T-cell (primary cell): ENCODE results near the gene ADRB2. TPM values are rescaled to one million over a fixed set of nuclear protein-coding genes. Genes with fewer than 3 reads are reported as not detected.

Experiments used
- ATAC-seq, 4 experiments: fragments of 200-7000 bp in 3 of 4; fragments of 150-1000 bp in 1 of 4; cut with Tn5 transposase; replicated peaks in 1 of 4; 1 replicate in 3 of 4; 2 replicates in 1 of 4; pipeline ENCODE4 v1.10.0; 2021; ENCODE audit warnings: moderate library complexity in 3 of 4, mild to moderate bottlenecking in 2 of 4, moderate number of reproducible peaks in 1 of 4
- CTCF ChIA-PET, 2 donors: fragments of 300-600 bp; sonication (Branson Sonifier 250); formaldehyde crosslinking; loops; one replicate each; lab custom pipeline; 2022; ENCODE audit warnings: antibody characterized with exemption in 2 of 2; lab: Charles Lee
- POLR2A ChIA-PET, 2 donors: fragments of 300-600 bp; sonication (Branson Sonifier 250); formaldehyde crosslinking; loops; one replicate each; lab custom pipeline; 2022; ENCODE audit warnings: antibody characterized with exemption in 2 of 2; lab: Charles Lee
- DNase-seq, 35 experiments: peaks; one replicate each; pipeline versions ENCODE4 v3.0.0 to v3.0.0-alpha.2; 2013 to 2023
- H3K27ac ChIP-seq: one replicate; pipeline ENCODE4 v1.5.1; 2013; ENCODE audit warnings: low read length
- H3K27me3 ChIP-seq, 2 experiments: replicated peaks in 1 of 2; 1 replicate in 1 of 2; 2 replicates in 1 of 2; pipeline versions ENCODE4 v1.6.1 to v1.7.0; 2013; ENCODE audit warnings: low read length in 1 of 2, mixed read lengths in 1 of 2; ENCODE audit not compliant: control insufficient read depth in 2 of 2, insufficient read depth in 2 of 2; ENCODE audit errors: extremely low read depth in 1 of 2
- H3K36me3 ChIP-seq, 2 donors: 1 replicate in 1 of 2; 2 replicates in 1 of 2; pipeline versions ENCODE4 v1.6.1 to v1.7.0; 2013; ENCODE audit warnings: low read length in 1 of 2; ENCODE audit not compliant: control insufficient read depth in 2 of 2, insufficient read depth in 1 of 2; ENCODE audit errors: extremely low read depth in 1 of 2
- H3K4me1 ChIP-seq, 2 experiments: 1 replicate in 1 of 2; 2 replicates in 1 of 2; pipeline versions ENCODE4 v1.6.1 to v1.7.0; 2013; ENCODE audit warnings: low read length in 2 of 2, mixed read lengths in 1 of 2; ENCODE audit not compliant: insufficient read depth in 2 of 2, control insufficient read depth in 1 of 2; ENCODE audit errors: extremely low read depth in 1 of 2
- H3K4me3 ChIP-seq, 2 donors: 1 replicate in 1 of 2; 2 replicates in 1 of 2; pipeline versions ENCODE4 v1.5.1 to v1.7.0; 2013; ENCODE audit warnings: mild to moderate bottlenecking in 2 of 2, low read length in 1 of 2, moderate library complexity in 1 of 2; ENCODE audit not compliant: control insufficient read depth in 1 of 2; ENCODE audit errors: extremely low read depth in 1 of 2
- H3K9me3 ChIP-seq: 2 replicates; pipeline ENCODE4 v1.7.0; 2013
- H3K27ac Mint-ChIP-seq, 2 donors: one replicate each; pipeline ENCODE4 v1.8.0; 2020 to 2021; ENCODE audit warnings: mild to moderate bottlenecking in 2 of 2, mixed read lengths in 2 of 2
- H3K27me3 Mint-ChIP-seq, 2 donors: one replicate each; pipeline ENCODE4 v1.8.0; 2021 to 2022; ENCODE audit warnings: mixed read lengths in 2 of 2
- H3K36me3 Mint-ChIP-seq: one replicate; pipeline ENCODE4 v1.8.0; 2021; ENCODE audit warnings: mixed read lengths
- H3K4me1 Mint-ChIP-seq, 3 donors: one replicate each; pipeline ENCODE4 v1.8.0; 2020 to 2022; ENCODE audit warnings: mixed read lengths in 3 of 3, mild to moderate bottlenecking in 1 of 3
- H3K4me3 Mint-ChIP-seq, 3 donors: one replicate each; pipeline ENCODE4 v1.8.0; 2020 to 2022; ENCODE audit warnings: mild to moderate bottlenecking in 3 of 3, mixed read lengths in 3 of 3, moderate library complexity in 3 of 3
- H3K9me3 Mint-ChIP-seq, 3 donors: one replicate each; pipeline ENCODE4 v1.8.0; 2020 to 2022; ENCODE audit warnings: mixed read lengths in 3 of 3
- WGBS: methylation state at CpG from one replicate; pipeline ENCODE4 v1.1.5; 2013; ENCODE audit warnings: missing lambda C conversion rate; ENCODE audit not compliant: insufficient coverage; 5-methylcytosine and 5-hydroxymethylcytosine counted together
- total RNA-seq, 35 experiments: library from RNA in 6 of 35; stranded (reverse) in 6 of 35; fragments of 120-200 nt in 1 of 35; gene quantifications; one replicate each; pipeline versions ENCODE4 v1.2.1 to v1.2.4 and lab custom pipeline; 2013 to 2026

The ADRB2 gene
- total RNA-seq, 5 donors from 2014 or later (not counting 1 experiment from before 2014, with no cell fraction given) = 2.3 to 11.3 (median 7.2) TPM

DNA sequence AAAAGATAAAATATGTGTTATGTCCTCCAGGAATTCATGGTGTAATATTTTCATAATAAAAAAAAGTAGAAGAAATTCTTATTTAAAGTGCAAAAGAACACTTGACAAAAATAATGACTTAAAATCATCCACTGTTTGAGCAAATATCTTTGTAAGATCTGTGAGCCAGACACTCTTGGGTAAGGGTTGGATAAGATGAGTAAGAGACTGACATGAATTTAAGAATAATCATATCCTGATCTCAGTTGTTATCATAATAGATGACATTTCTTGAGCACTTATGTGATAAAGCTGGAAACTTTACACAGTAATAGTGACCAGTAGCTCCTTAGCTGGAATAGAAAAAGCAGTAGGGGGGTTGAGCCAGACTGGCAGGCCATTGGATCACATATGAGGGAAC lies 40.0 kb upstream of the ADRB2 start:
- no peaks in the 10 kb centered on the region for H3K36me3 Mint-ChIP-seq
- no peak overlapping the region for H3K4me3 Mint-ChIP-seq
- Histone ChIP-seq H3K4me1 (no peaks in the 10 kb centered on the region), H3K36me3 (no peaks in the 10 kb centered on the region), H3K27ac (no peak overlapping the region), H3K27me3 (peaks cover 0 to 2% of the 10 kb centered on the region in 2 experiments), H3K4me3 (no peak overlapping the region), H3K9me3 (no peaks in the 10 kb centered on the region)
- DNase-seq (no peak), ATAC-seq (no peak)
- no peak overlapping the region for H3K27ac Mint-ChIP-seq
- POLR2A ChIA-PET = no interaction called here
- H3K4me1 Mint-ChIP-seq = no peaks in the 10 kb centered on the region
- peaks cover 12 to 19% of the 10 kb centered on the region in 2 donors for H3K27me3 Mint-ChIP-seq
- CTCF ChIA-PET = no interaction called here
- H3K9me3 Mint-ChIP-seq = no peaks in the 10 kb centered on the region

DNA sequence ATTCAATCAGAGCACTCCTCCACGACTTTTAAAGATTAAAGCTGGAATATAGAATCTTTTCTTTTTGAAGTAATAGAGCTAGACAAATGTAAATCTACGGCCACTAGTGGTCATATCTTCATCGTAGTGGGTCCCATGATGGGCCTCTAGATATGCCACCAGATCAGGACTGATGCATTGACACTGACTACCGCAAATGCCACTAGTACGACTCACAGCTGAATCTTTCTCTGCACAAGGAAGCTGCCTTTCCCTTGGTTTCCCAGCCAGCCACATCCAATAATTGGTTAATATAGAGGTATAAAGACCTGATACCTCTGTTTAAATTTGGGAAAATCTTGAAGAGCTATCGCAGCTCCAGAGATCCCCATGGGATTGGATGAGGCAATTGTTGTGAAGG lies 37.8 kb upstream of the ADRB2 start:
- Histone ChIP-seq H3K27ac (no peak overlapping the region), H3K4me1 (no peaks in the 10 kb centered on the region), H3K4me3 (no peak overlapping the region), H3K27me3 (no peaks in the 10 kb centered on the region), H3K36me3 (no peaks in the 10 kb centered on the region), H3K9me3 (no peaks in the 10 kb centered on the region)
- Mint-ChIP-seq H3K36me3 (no peaks in the 10 kb centered on the region), H3K27ac (no peak overlapping the region), H3K4me1 (no peaks in the 10 kb centered on the region), H3K9me3 (no peaks in the 10 kb centered on the region), H3K27me3 (peaks cover 9 to 12% of the 10 kb centered on the region in 2 donors), H3K4me3 (no peak overlapping the region)
- no peak for DNase-seq
- WGBS = 83% methylated on average over 2 of the region's 6 CpGs
- POLR2A ChIA-PET = no interaction called here
- ATAC-seq = no peak
- CTCF ChIA-PET = interaction anchor here (0.6 to 1.3 kb wide), 2 partner anchors 57 to 599 kb away, joined by 3 to 5 read pairs; no protein-coding TSS in a partner anchor

DNA sequence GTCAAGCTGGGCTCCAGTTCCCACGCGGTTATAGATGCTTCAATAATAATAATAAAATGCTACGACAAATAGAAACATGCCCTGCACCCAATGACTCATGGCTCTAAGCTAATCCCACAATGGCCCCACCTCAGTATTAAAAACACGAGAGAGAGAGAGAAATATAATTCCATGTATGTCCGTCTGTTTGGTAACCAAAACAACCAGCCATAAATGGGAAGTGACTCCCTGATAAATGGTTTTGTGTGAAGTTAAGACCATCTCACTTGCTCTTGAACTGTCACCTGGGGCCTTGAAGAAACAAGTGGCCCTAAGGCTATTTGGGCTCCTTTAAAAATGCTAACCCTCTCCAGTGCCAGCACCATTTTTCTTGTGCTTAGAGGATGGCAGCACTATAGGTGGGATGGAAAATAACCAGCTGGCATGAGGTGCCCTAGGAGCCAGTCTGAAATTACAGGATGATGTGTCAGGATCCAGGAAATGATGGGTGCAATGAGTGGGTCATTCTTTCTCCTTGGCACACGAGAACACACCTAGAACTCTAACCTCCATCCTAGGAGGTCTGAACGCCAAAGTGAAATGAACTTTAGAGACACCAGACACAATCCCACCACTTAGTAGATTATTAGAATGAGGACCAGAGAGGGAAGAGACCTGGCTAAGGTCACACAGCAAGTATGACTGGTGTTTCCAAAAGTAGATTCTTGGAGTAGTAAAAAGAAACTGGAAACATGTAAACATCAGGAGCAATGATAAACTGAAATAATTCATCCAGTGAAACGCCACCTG lies 35.7 kb upstream of the ADRB2 start:
- H3K36me3 Mint-ChIP-seq = no peaks in the 10 kb centered on the region
- Histone ChIP-seq H3K27me3 (no peaks in the 10 kb centered on the region), H3K4me1 (no peaks in the 10 kb centered on the region), H3K4me3 (no peak overlapping the region), H3K27ac (no peak overlapping the region), H3K36me3 (no peaks in the 10 kb centered on the region), H3K9me3 (no peaks in the 10 kb centered on the region)
- no peak for DNase-seq
- H3K4me1 Mint-ChIP-seq = peaks cover 0 to 2% (median 0%) of the 10 kb centered on the region in 3 donors
- peaks cover 3 to 8% of the 10 kb centered on the region in 2 donors for H3K27me3 Mint-ChIP-seq
- H3K4me3 Mint-ChIP-seq = no peak overlapping the region
- ChIA-PET CTCF (no interaction called here), POLR2A (no interaction called here)
- no CpG with 5 or more reads among the region's 8 CpGs for WGBS
- no peaks in the 10 kb centered on the region for H3K9me3 Mint-ChIP-seq
- H3K27ac Mint-ChIP-seq = no peak overlapping the region
- no peak for ATAC-seq

DNA sequence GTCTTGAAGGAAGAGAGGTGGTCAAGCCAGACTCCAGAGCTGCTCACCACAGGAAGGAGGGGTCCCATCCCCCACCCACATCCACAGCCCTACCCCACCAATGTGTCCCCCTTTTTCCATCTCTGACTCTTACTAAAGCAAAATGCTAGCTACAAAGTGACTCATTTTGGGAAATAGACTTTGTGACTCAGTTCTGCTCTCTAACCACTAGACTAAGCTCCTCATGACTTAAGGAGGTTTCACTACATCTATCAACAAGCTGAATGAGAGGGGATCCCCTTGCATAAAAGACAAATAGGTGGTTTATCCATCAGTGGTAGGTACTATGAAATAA lies 35.1 kb upstream of the ADRB2 start:
- Histone ChIP-seq H3K4me3 (no peak overlapping the region), H3K4me1 (no peaks in the 10 kb centered on the region), H3K36me3 (no peaks in the 10 kb centered on the region), H3K27ac (no peak overlapping the region), H3K27me3 (no peaks in the 10 kb centered on the region), H3K9me3 (no peaks in the 10 kb centered on the region)
- POLR2A ChIA-PET = no interaction called here
- Mint-ChIP-seq H3K9me3 (no peaks in the 10 kb centered on the region), H3K4me1 (peaks cover 0 to 2% (median 0%) of the 10 kb centered on the region in 3 donors), H3K4me3 (no peak overlapping the region), H3K27ac (no peak overlapping the region), H3K27me3 (peaks cover 3 to 8% of the 10 kb centered on the region in 2 donors), H3K36me3 (no peaks in the 10 kb centered on the region)
- DNase-seq (no peak), ATAC-seq (no peak)
- CTCF ChIA-PET = interaction anchor here in 1 of 2 donors (0.6 kb wide), 2 partner anchors 241 to 323 kb away, joined by 3 to 4 read pairs; no protein-coding TSS in a partner anchor

DNA sequence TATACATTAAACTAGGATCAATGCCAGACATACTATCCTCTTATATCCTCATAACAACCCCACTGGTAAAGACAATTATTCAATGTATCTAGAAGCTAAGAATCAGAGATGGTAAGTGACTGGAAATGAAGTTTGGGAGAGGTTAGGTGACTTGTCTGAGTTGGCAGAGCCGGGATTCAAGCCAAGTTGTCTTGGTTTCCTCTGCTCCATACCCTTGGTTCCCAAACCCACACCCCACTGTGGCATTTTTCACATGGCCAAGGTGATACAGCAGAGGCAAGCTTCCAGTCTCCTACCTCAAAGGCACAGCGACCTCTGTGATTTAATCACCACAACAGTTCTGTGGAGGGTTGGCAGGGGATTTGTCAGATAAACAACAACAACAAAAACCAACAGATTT lies 34.7 kb upstream of the ADRB2 start:
- H3K9me3 ChIP-seq = no peaks in the 10 kb centered on the region
- no CpG with 5 or more reads among the region's 2 CpGs for WGBS
- H3K27ac ChIP-seq = no peak overlapping the region
- no peaks in the 10 kb centered on the region for H3K27me3 ChIP-seq
- H3K27ac Mint-ChIP-seq = no peak overlapping the region
- no peak overlapping the region for H3K4me3 Mint-ChIP-seq
- no peaks in the 10 kb centered on the region for H3K36me3 ChIP-seq
- DNase-seq (no peak), ATAC-seq (no peak)
- no peaks in the 10 kb centered on the region for H3K9me3 Mint-ChIP-seq
- H3K36me3 Mint-ChIP-seq = no peaks in the 10 kb centered on the region
- peaks cover 0 to 2% (median 0%) of the 10 kb centered on the region in 3 donors for H3K4me1 Mint-ChIP-seq
- peaks cover 3 to 8% of the 10 kb centered on the region in 2 donors for H3K27me3 Mint-ChIP-seq
- ChIA-PET POLR2A (no interaction called here), CTCF (interaction anchor here in 1 of 2 donors (0.6 kb wide), 2 partner anchors 241 to 323 kb away, joined by 3 to 4 read pairs; no protein-coding TSS in a partner anchor)
- H3K4me3 ChIP-seq = no peak overlapping the region
- H3K4me1 ChIP-seq = no peaks in the 10 kb centered on the region

DNA sequence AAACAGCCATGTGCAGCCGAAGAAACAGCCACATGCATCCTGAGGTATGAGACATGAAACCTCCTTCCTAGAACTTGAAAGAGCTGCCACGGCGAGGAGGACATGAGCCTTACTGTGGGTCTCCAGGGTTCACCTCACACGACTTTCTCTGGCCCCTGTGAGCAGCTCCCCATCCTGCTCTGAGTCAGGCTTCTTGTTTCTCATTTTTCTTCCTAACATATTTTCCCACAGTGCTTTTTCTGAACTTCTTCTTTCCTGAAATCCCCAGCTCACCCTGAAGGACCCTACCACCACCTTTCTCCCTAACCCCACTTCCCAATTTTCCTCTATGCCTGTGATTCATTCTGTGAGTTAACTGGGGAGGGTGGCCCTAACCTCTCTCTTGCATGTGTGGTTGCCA lies 33.7 kb upstream of the ADRB2 start:
- ATAC-seq (no peak), DNase-seq (no peak)
- no peaks in the 10 kb centered on the region for H3K27me3 ChIP-seq
- H3K4me1 Mint-ChIP-seq = peaks cover 0 to 2% (median 0%) of the 10 kb centered on the region in 3 donors
- H3K36me3 Mint-ChIP-seq = no peaks in the 10 kb centered on the region
- no peak overlapping the region for H3K4me3 ChIP-seq
- peaks cover 3 to 8% of the 10 kb centered on the region in 2 donors for H3K27me3 Mint-ChIP-seq
- ChIA-PET POLR2A (no interaction called here), CTCF (interaction anchor here in 1 of 2 donors (0.9 kb wide), 1 partner anchor 35 kb away, joined by 3 read pairs; no protein-coding TSS in a partner anchor)
- H3K4me1 ChIP-seq = no peaks in the 10 kb centered on the region
- no peak overlapping the region for H3K27ac Mint-ChIP-seq
- H3K27ac ChIP-seq = no peak overlapping the region
- no peaks in the 10 kb centered on the region for H3K9me3 ChIP-seq
- 54% methylated on average over 4 of the region's 4 CpGs for WGBS
- no peaks in the 10 kb centered on the region for H3K9me3 Mint-ChIP-seq
- H3K4me3 Mint-ChIP-seq = no peak overlapping the region
- no peaks in the 10 kb centered on the region for H3K36me3 ChIP-seq
